ENCODE results near the gene HIVEP3.

DNA sequence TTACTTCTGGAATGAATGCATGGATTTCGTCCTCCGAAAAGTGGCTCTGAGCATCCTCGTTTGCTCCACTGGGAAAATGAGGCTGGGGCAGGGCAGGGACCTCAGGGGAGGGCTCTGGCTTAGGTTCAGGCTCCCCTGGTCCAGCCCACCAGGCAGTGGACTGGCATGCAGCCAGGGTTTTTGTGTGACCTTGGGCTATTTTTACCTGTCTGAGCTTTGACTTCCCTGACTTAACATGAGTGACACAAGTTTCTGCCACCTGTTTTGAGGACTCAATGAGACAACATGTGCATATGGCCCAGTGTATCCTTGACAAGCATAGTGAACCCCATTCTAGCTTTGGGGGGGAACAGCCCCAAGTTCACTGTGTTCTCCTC lies 401.7 kb downstream of the HIVEP3 start:
- TF ChIP-seq, protein P1, sequence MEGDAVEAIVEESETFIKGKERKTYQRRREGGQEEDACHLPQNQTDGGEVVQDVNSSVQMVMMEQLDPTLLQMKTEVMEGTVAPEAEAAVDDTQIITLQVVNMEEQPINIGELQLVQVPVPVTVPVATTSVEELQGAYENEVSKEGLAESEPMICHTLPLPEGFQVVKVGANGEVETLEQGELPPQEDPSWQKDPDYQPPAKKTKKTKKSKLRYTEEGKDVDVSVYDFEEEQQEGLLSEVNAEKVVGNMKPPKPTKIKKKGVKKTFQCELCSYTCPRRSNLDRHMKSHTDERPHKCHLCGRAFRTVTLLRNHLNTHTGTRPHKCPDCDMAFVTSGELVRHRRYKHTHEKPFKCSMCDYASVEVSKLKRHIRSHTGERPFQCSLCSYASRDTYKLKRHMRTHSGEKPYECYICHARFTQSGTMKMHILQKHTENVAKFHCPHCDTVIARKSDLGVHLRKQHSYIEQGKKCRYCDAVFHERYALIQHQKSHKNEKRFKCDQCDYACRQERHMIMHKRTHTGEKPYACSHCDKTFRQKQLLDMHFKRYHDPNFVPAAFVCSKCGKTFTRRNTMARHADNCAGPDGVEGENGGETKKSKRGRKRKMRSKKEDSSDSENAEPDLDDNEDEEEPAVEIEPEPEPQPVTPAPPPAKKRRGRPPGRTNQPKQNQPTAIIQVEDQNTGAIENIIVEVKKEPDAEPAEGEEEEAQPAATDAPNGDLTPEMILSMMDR (conservative IDR thresholded peaks at IDR 0.05; ENCODE audit: low read length): no peak
- TF ChIP-seq EZH2phosphoT487 (IDR thresholded peaks at IDR 0.05; ENCODE audit: borderline replicate concordance): no peak

All from Loucy (cell line).